CD4-positive, alpha-beta T cell (primary cell): Measurements from ENCODE around the gene CDT1. TPM values are rescaled to one million over a fixed set of nuclear protein-coding genes. Genes with fewer than 3 reads are reported as not detected.

Experiments
- ATAC-seq: fragments of 200-7000 bp; cut with Tn5 transposase; one replicate; pipeline ENCODE4 v1.10.0; 2022; ENCODE audit warnings: mild to moderate bottlenecking; ENCODE audit not compliant: poor library complexity
- CTCF ChIA-PET: fragments of 350-600 bp; sonication (Branson Sonifier 250); formaldehyde crosslinking; loops from one replicate; lab custom pipeline; 2021; ENCODE audit warnings: antibody characterized with exemption, inconsistent platforms; lab: Charles Lee
- POLR2A ChIA-PET: fragments of 350-600 bp; sonication (Branson Sonifier 250); formaldehyde crosslinking; loops from one replicate; lab custom pipeline; 2021; ENCODE audit warnings: antibody characterized with exemption, inconsistent platforms; lab: Charles Lee
- DNase-seq, 14 experiments: peaks; one replicate each; pipeline ENCODE4 v3.0.0-alpha.2; 2013 to 2020; ENCODE audit warnings: mixed read lengths in 2 of 14
- H3K27ac ChIP-seq, 2 donors: one replicate each; pipeline versions ENCODE4 v1.5.1 to v1.7.0; 2013; ENCODE audit warnings: low read length in 2 of 2, low read depth in 1 of 2, mild to moderate bottlenecking in 1 of 2
- H3K27me3 ChIP-seq, 2 experiments: 1 replicate in 1 of 2; 2 replicates in 1 of 2; pipeline versions ENCODE4 v1.6.1 to v1.7.0; 2013; ENCODE audit warnings: low read length in 2 of 2, control low read depth in 1 of 2, mild to moderate bottlenecking in 1 of 2, moderate library complexity in 1 of 2; ENCODE audit not compliant: insufficient read depth in 2 of 2, control insufficient read depth in 1 of 2
- H3K36me3 ChIP-seq: one replicate; pipeline ENCODE4 v1.6.1; 2013; ENCODE audit warnings: low read length, control low read depth; ENCODE audit not compliant: insufficient read depth
- H3K4me1 ChIP-seq: one replicate; pipeline ENCODE4 v1.6.1; 2013; ENCODE audit warnings: low read length, control low read depth; ENCODE audit not compliant: insufficient read depth
- H3K4me3 ChIP-seq: one replicate; pipeline ENCODE4 v1.5.1; 2013; ENCODE audit warnings: mild to moderate bottlenecking, low read length, moderate library complexity
- H3K9me3 ChIP-seq, 2 experiments: 1 replicate in 1 of 2; 2 replicates in 1 of 2; pipeline versions ENCODE4 v1.6.1 to v1.7.0; 2013; ENCODE audit warnings: low read length in 2 of 2, mild to moderate bottlenecking in 2 of 2, control low read depth in 1 of 2, moderate library complexity in 1 of 2; ENCODE audit not compliant: control insufficient read depth in 1 of 2, insufficient read depth in 1 of 2
- H3K27ac Mint-ChIP-seq: one replicate; pipeline ENCODE4 v1.8.0; 2020; ENCODE audit warnings: mixed read lengths
- H3K27me3 Mint-ChIP-seq: one replicate; pipeline ENCODE4 v1.8.0; 2021; ENCODE audit warnings: mixed read lengths
- H3K36me3 Mint-ChIP-seq: one replicate; pipeline ENCODE4 v1.8.0; 2021; ENCODE audit warnings: low read depth, mixed read lengths
- H3K4me1 Mint-ChIP-seq: one replicate; pipeline ENCODE4 v1.8.0; 2021; ENCODE audit warnings: low read depth, mixed read lengths
- H3K4me3 Mint-ChIP-seq: one replicate; pipeline ENCODE4 v1.8.0; 2020; ENCODE audit warnings: mild to moderate bottlenecking, mixed read lengths
- H3K9me3 Mint-ChIP-seq: one replicate; pipeline ENCODE4 v1.8.0; 2020; ENCODE audit warnings: mixed read lengths
- CTCF ChIP-seq: fragments of 200-600 bp; IDR thresholded peaks from one replicate; pipeline ENCODE4 v1.8.0; 2022; ENCODE audit warnings: antibody characterized with exemption, mild to moderate bottlenecking
- intact Hi-C, 2 experiments: fragments of 100-400 bp; cut with DNase I in 1 of 2; cut with micrococcal nuclease in 1 of 2; formaldehyde crosslinking; loops; one replicate each; pipeline versions ENCODE4 v1.15.1 to v1.9.0; 2023 to 2025; cut with DNase I, micrococcal nuclease
- total RNA-seq, 174 experiments: library from RNA in 2 of 174; stranded (reverse) in 2 of 174; gene quantifications; one replicate each; pipeline ENCODE4 v1.2.3 and lab custom pipeline; 2021 to 2026

CDT1 gene
- total RNA-seq, 2 experiments from 2014 or later, result 0.47 to 1.0 TPM

GRCh38 chr16:88815227-88815626, 11.6 kb downstream of the CDT1 start:
- DNase-seq (no peak), ATAC-seq (no peak)
- no peak overlapping the region for H3K27ac Mint-ChIP-seq
- no peak overlapping the region for H3K4me3 ChIP-seq
- TF ChIP-seq CTCF, result no peak
- peaks cover 4% of the 10 kb centered on the region for H3K4me1 Mint-ChIP-seq
- peaks cover 4% of the 10 kb centered on the region for H3K36me3 Mint-ChIP-seq
- H3K27me3 ChIP-seq, result no peaks in the 10 kb centered on the region
- ChIA-PET CTCF (interaction anchor here (0.6 kb wide), 1 partner anchor 10 kb away, joined by 3 read pairs; no protein-coding TSS in a partner anchor), POLR2A (no interaction called here)
- H3K4me3 Mint-ChIP-seq, result no peak overlapping the region
- no peaks in the 10 kb centered on the region for H3K27me3 Mint-ChIP-seq
- no peaks in the 10 kb centered on the region for H3K9me3 ChIP-seq
- H3K9me3 Mint-ChIP-seq, result no peaks in the 10 kb centered on the region
- intact Hi-C loops, result loop anchor here in 1 of 2 experiments (2.0 to 5.0 kb wide), 2 partner anchors 127 to 352 kb away; no protein-coding TSS in a partner anchor
- H3K36me3 ChIP-seq, result peaks cover 1% of the 10 kb centered on the region
- H3K27ac ChIP-seq, result no peak overlapping the region
- H3K4me1 ChIP-seq, result peaks cover 20% of the 10 kb centered on the region

GRCh38 chr16:88815901-88816589, 12.5 kb downstream of the CDT1 start:
- H3K4me3 ChIP-seq, result no peak overlapping the region
- Mint-ChIP-seq H3K36me3 (peaks cover 4% of the 10 kb centered on the region), H3K9me3 (no peaks in the 10 kb centered on the region), H3K4me3 (no peak overlapping the region), H3K27ac (no peak overlapping the region), H3K4me1 (peaks cover 4% of the 10 kb centered on the region), H3K27me3 (no peaks in the 10 kb centered on the region)
- TF ChIP-seq CTCF, result peak; percentile 63
- DNase-seq, result peak in 12 of 14 experiments; percentile 29 to 74 (median 50)
- H3K36me3 ChIP-seq, result peaks cover 3% of the 10 kb centered on the region
- H3K9me3 ChIP-seq, result no peaks in the 10 kb centered on the region
- ATAC-seq, result peak; percentile 19
- ChIA-PET CTCF (interaction anchor here (0.6 kb wide), 1 partner anchor 11 kb away, joined by 3 read pairs; no protein-coding TSS in a partner anchor), POLR2A (no interaction called here)
- H3K27ac ChIP-seq, result no peak overlapping the region
- intact Hi-C loops, result loop anchor here in 1 of 2 experiments (1.0 to 5.0 kb wide), 3 partner anchors 126 to 400 kb away; no protein-coding TSS in a partner anchor
- H3K27me3 ChIP-seq, result no peaks in the 10 kb centered on the region
- peaks cover 12% of the 10 kb centered on the region for H3K4me1 ChIP-seq

- H3K4me1 Mint-ChIP-seq, result peaks cover 2% of the 10 kb centered on the region
- Histone ChIP-seq H3K4me1 (peaks cover 10% of the 10 kb centered on the region), H3K9me3 (no peaks in the 10 kb centered on the region), H3K27me3 (no peaks in the 10 kb centered on the region), H3K27ac (no peak overlapping the region), H3K4me3 (no peak overlapping the region), H3K36me3 (peaks cover 10% of the 10 kb centered on the region)
- TF ChIP-seq CTCF, result no peak
- no peaks in the 10 kb centered on the region for H3K9me3 Mint-ChIP-seq
- ATAC-seq, result no peak
- CTCF ChIA-PET, result no interaction called here
- peaks cover 2% of the 10 kb centered on the region for H3K36me3 Mint-ChIP-seq
- no peak for DNase-seq
- H3K27me3 Mint-ChIP-seq, result no peaks in the 10 kb centered on the region
- POLR2A ChIA-PET, result interaction anchor here (1.4 kb wide), 1 partner anchor 40 kb away, joined by 4 read pairs; the partner anchor contains the start of genes GALNS and TRAPPC2L
- H3K27ac Mint-ChIP-seq, result no peak overlapping the region
- intact Hi-C loops, result loop anchor here in 1 of 2 experiments (1.0 to 5.0 kb wide), 2 partner anchors 125 to 399 kb away; no protein-coding TSS in a partner anchor
- no peak overlapping the region for H3K4me3 Mint-ChIP-seq
These were observed 13.3 kb downstream of the CDT1 start for GRCh38 chr16:88816736-88817535.
